Upper lobe of left lung (tissue), 6 donors: ENCODE results near the gene SUSD6. TPM values are rescaled to one million over a fixed set of nuclear protein-coding genes. Genes with fewer than 3 reads are reported as not detected.
"Not testable (repeated sequence)": the region's sequence is repeated elsewhere in the genome, so short reads cannot be mapped to it uniquely, and the experiment has no call there.

Experiments used
- ATAC-seq, 2 donors: fragments of 200-7000 bp; cut with Tn5 transposase; one replicate each; pipeline ENCODE4 v1.9.1; 2022; ENCODE audit warnings: mild to moderate bottlenecking in 2 of 2, moderate library complexity in 2 of 2; ENCODE audit not compliant: low FRiP score in 2 of 2
- DNase-seq, 2 donors: peaks; one replicate each; pipeline ENCODE4 v3.0.0-alpha.2; 2019 to 2020
- H3K27ac ChIP-seq, 4 donors: fragments of 200-600 bp; sonication (generic); one replicate each; pipeline ENCODE4 v1.5.1; 2016 to 2019
- H3K27me3 ChIP-seq, 4 donors: fragments of 200-600 bp; sonication (generic); one replicate each; pipeline ENCODE4 v1.5.1; 2017 to 2019
- H3K36me3 ChIP-seq, 4 donors: fragments of 200-600 bp; sonication (generic); one replicate each; pipeline ENCODE4 v1.5.1; 2016 to 2019
- H3K4me1 ChIP-seq, 4 donors: fragments of 200-600 bp; sonication (generic); one replicate each; pipeline ENCODE4 v1.5.1; 2018 to 2019
- H3K4me3 ChIP-seq, 4 donors: fragments of 200-600 bp; sonication (generic); one replicate each; pipeline ENCODE4 v1.5.1; 2017 to 2019; ENCODE audit warnings: mild to moderate bottlenecking in 2 of 4, moderate library complexity in 1 of 4
- H3K9me3 ChIP-seq, 4 donors: fragments of 200-600 bp; sonication (generic); one replicate each; pipeline ENCODE4 v1.5.1; 2018 to 2019
- EP300 ChIP-seq, 4 donors: sonication (generic); formaldehyde crosslinking; IDR thresholded peaks; one replicate each; pipeline ENCODE4 v1.5.1; 2017; ENCODE audit warnings: antibody characterized with exemption in 4 of 4, control low read depth in 2 of 4
- POLR2A ChIP-seq, 4 donors: fragments of 450-650 bp; IDR thresholded peaks; one replicate each; pipeline ENCODE4 v1.5.1; 2016 to 2017; ENCODE audit warnings: antibody characterized with exemption in 4 of 4, mild to moderate bottlenecking in 2 of 4
- POLR2AphosphoS5 ChIP-seq, 2 donors: sonication (generic); formaldehyde crosslinking; IDR thresholded peaks; one replicate each; pipeline ENCODE4 v1.5.1; 2017; ENCODE audit warnings: antibody characterized with exemption in 2 of 2
- WGBS, 2 donors: methylation state at CpG; one replicate each; pipeline ENCODE4 v1.1.5; 2017 to 2018; 5-methylcytosine and 5-hydroxymethylcytosine counted together
- total RNA-seq, 6 donors: library from RNA; depleted of rRNA in 4 of 6; stranded (reverse); fragments of >200 nt in 4 of 6; gene quantifications; one replicate each; pipeline versions ENCODE4 v1.1.0 to v1.2.1, GENCODE V29; 2016 to 2021
- TF ChIP-seq, protein P1 (sequence below), 6 experiments: fragments of 450-650 bp in 4 of 6; fragments of 200-600 bp in 2 of 6; sonication (generic) in 2 of 6; IDR thresholded peaks; one replicate each; pipeline ENCODE4 v1.5.1; 2016 to 2019; ENCODE audit warnings: antibody characterized with exemption in 6 of 6
- donor health status: DM: no; HTN: no; CAD: no; lungs with moderate emphysema.
- donor health status: DM: no; HTN: yes; CAD: no; lungs with severe emphysema.

The SUSD6 gene
- total RNA-seq, 6 donors from 2014 or later = 63.4 to 90.4 (median 81.6) TPM

DNA sequence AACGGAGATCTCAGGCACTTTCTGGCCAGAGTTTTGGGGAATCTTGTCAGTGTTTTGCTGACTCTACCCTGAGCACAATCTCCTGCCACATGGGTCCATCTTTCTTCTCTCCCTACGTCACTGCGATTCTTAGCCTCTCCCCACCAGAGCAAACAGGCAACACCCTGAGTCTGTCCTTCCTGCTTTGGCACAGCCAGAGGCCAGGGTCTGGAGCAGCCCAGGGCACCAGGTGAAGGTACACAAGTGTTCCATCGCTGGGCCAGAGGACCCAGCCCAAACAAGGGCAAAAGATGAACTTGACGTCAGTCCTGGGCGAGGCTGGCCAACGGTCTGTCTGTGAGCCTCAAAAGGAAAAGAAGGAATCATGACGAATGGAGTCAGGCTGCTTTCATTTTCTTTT is 24.0 kb upstream of the SUSD6 start:
- Histone ChIP-seq H3K27me3 (no peaks in the 10 kb centered on the region), H3K9me3 (no peaks in the 10 kb centered on the region), H3K27ac (no peak overlapping the region), H3K4me3 (no peak overlapping the region), H3K4me1 (no peaks in the 10 kb centered on the region), H3K36me3 (no peaks in the 10 kb centered on the region)
- ATAC-seq (no peak), DNase-seq (no peak)
- TF ChIP-seq EP300 (IDR thresholded peaks at IDR 0.05) = no peak
- TF ChIP-seq, protein P1, sequence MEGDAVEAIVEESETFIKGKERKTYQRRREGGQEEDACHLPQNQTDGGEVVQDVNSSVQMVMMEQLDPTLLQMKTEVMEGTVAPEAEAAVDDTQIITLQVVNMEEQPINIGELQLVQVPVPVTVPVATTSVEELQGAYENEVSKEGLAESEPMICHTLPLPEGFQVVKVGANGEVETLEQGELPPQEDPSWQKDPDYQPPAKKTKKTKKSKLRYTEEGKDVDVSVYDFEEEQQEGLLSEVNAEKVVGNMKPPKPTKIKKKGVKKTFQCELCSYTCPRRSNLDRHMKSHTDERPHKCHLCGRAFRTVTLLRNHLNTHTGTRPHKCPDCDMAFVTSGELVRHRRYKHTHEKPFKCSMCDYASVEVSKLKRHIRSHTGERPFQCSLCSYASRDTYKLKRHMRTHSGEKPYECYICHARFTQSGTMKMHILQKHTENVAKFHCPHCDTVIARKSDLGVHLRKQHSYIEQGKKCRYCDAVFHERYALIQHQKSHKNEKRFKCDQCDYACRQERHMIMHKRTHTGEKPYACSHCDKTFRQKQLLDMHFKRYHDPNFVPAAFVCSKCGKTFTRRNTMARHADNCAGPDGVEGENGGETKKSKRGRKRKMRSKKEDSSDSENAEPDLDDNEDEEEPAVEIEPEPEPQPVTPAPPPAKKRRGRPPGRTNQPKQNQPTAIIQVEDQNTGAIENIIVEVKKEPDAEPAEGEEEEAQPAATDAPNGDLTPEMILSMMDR (IDR thresholded peaks at IDR 0.05) = no peak
- 60 to 71% methylated on average over 8 of the region's 8 CpGs for WGBS, 2 donors

DNA sequence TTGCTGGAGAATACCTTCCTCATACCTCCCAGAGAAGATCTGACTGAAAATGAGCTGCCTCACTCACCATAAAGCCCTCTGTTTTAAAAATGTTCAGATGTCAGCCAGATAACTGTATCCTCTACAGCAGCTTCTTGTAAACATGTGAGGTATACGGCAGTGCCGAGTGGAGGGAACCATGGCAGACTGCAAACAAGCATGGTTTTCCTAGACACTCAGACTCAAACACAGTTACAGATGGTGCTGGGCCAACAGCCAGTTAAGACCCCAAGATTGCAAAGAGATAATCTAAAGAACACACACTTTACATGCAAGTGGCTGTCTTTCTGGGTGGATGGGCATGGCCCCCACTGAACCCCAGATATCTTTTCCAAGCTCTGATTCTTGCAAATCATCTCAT is 20.1 kb upstream of the SUSD6 start:
- DNase-seq (no peak), ATAC-seq (no peak)
- WGBS, 2 donors = 71 to 78% methylated on average over 2 of the region's 2 CpGs

DNA sequence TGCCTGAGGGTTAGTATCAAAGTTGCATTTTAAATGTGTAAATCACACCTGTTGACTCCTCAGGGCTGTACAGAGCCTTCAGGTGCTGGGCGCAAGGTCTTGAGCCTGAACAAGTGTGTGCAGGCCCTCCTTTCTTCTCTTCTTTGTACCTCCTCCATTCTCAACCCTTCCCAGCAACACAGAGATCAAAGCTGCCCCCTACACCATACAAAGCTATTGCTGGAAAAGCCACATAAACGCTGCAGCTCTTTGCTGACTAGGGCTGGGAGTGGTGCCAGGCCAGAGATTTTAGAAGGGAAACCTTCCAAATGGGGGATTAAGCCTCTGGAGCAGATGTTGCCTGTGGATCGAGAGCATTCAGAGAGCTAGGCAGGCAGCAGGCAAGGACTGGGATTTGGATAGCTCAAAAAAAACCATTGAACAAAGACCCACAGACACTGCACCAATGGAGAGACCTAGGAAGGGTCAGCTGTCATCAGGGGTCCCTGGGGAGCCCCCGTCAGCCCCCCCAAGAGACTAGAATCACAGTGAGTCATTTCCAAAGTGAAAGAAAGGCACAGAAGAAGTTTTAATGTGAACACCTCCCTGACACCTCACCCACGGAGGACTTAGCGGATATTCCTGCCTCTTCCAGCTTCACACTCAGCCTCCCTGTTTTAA is 18.2 kb upstream of the SUSD6 start:
- no peaks in the 10 kb centered on the region for H3K9me3 ChIP-seq
- H3K36me3 ChIP-seq = no peaks in the 10 kb centered on the region
- H3K4me3 ChIP-seq = no peak overlapping the region
- H3K27ac ChIP-seq = no peak overlapping the region
- no peaks in the 10 kb centered on the region for H3K4me1 ChIP-seq
- WGBS, 2 donors = 62 to 64% methylated on average over 6 of the region's 6 CpGs
- no peaks in the 10 kb centered on the region for H3K27me3 ChIP-seq
- DNase-seq (no peak), ATAC-seq (peak in 1 of 2 donors; percentile 73)
- no peak for TF ChIP-seq POLR2A (IDR thresholded peaks at IDR 0.05)
- no peak for TF ChIP-seq EP300 (IDR thresholded peaks at IDR 0.05)
- TF ChIP-seq POLR2AphosphoS5 (IDR thresholded peaks at IDR 0.05) = no peak
- TF ChIP-seq, protein P1 (IDR thresholded peaks at IDR 0.05) = no peak

More for the DNA sequence above, 20.1 kb upstream of the SUSD6 start:
- H3K9me3 ChIP-seq = no peaks in the 10 kb centered on the region
- H3K4me3 ChIP-seq = no peak overlapping the region
- no peaks in the 10 kb centered on the region for H3K4me1 ChIP-seq
- TF ChIP-seq POLR2A (IDR thresholded peaks at IDR 0.05) (no peak), POLR2AphosphoS5 (IDR thresholded peaks at IDR 0.05) (no peak), EP300 (IDR thresholded peaks at IDR 0.05) (no peak)
- TF ChIP-seq, protein P1 (IDR thresholded peaks at IDR 0.05) = no peak
- no peak overlapping the region for H3K27ac ChIP-seq
- no peaks in the 10 kb centered on the region for H3K36me3 ChIP-seq
- no peaks in the 10 kb centered on the region for H3K27me3 ChIP-seq

DNA sequence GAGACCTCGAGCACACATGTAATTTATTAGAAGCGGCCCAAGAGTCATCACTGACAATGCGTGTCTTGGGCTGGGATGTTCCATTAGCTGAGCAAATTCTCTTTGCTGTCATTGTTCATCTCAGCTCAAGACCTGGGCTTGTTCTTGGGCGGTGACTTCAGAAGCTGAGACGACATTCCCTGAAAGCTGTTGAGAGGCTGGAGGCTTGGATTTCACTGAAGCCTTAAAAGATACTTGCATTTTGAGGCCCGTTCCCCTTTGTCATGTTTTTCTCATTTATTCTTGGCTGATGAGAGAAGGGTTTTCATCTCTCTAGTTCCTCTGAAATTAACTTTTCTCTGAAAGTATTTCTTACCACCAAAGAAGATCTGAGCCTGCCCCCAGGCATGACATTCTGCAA is 16.6 kb upstream of the SUSD6 start:
- H3K27me3 ChIP-seq = no peaks in the 10 kb centered on the region
- no peak overlapping the region for H3K4me3 ChIP-seq
- ATAC-seq = no peak
- WGBS, 2 donors = 92 to 97% methylated on average over 6 of the region's 6 CpGs
- no peaks in the 10 kb centered on the region for H3K36me3 ChIP-seq
- no peaks in the 10 kb centered on the region for H3K9me3 ChIP-seq
- no peaks in the 10 kb centered on the region for H3K4me1 ChIP-seq
- TF ChIP-seq, protein P1 (IDR thresholded peaks at IDR 0.05) = no peak
- TF ChIP-seq POLR2AphosphoS5 (IDR thresholded peaks at IDR 0.05) = no peak
- no peak for TF ChIP-seq EP300 (IDR thresholded peaks at IDR 0.05)
- TF ChIP-seq POLR2A (IDR thresholded peaks at IDR 0.05) = no peak
- H3K27ac ChIP-seq = no peak overlapping the region
- no peak for DNase-seq

DNA sequence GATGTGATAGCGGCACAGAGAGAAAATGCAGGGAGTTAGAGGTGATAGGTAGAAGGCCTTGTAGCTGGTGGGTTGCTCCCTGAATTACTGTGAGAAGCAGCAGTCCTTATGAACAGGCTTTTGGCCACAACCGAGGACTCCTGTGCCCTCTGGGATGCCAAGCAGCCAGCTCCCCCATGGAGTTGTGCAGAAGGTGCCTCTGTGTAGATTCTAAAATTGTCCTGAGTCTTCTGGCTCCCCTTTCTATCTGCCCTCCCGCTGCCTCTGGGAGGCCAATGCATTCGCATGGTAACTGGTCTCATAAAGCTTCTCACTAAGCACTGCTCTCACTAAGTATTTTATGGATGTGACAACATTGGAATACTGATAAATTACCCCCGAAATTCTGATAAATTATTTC is 16.1 kb upstream of the SUSD6 start:
- Histone ChIP-seq H3K27ac (no peak overlapping the region), H3K9me3 (no peaks in the 10 kb centered on the region), H3K4me1 (no peaks in the 10 kb centered on the region), H3K27me3 (no peaks in the 10 kb centered on the region), H3K4me3 (no peak overlapping the region), H3K36me3 (no peaks in the 10 kb centered on the region)
- no peak for DNase-seq
- TF ChIP-seq EP300 (IDR thresholded peaks at IDR 0.05) = no peak
- TF ChIP-seq, protein P1 (IDR thresholded peaks at IDR 0.05) = no peak
- no peak for TF ChIP-seq POLR2AphosphoS5 (IDR thresholded peaks at IDR 0.05)
- no peak for TF ChIP-seq POLR2A (IDR thresholded peaks at IDR 0.05)
- no peak for ATAC-seq
- 87 to 95% methylated on average over 5 of the region's 5 CpGs for WGBS, 2 donors

DNA sequence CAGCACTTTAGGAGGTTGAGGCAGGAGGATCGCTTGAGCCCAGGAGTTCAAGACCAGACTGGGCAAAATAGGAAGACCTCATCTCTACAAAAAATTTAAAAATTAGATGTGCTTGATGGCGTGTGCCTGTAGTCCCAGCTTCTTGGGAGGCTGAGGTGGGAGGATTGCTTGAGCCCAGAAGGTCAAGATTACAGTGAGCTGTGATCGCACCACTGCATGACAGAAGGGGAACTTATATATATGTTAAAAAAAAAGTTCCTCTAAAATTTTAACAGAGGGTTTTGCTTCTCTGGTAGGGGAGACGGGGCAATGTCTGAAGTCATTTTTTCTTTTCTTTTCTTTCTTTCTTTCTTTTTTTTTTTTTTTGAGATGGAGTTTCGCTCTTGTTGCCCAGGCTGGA is 12.0 kb upstream of the SUSD6 start:
- H3K36me3 ChIP-seq, H3K27ac ChIP-seq, H3K4me1 ChIP-seq, DNase-seq, H3K9me3 ChIP-seq, H3K4me3 ChIP-seq, ATAC-seq, H3K27me3 ChIP-seq: not testable (repeated sequence)
- WGBS, 2 donors = 84 to 95% methylated on average over 5 of the region's 5 CpGs
